Measurements from ENCODE around the gene GRIP2. TPM values are rescaled to one million over a fixed set of nuclear protein-coding genes. Genes with fewer than 3 reads are reported as not detected.
A peak's percentile ranks its signal among the peaks of the same experiment; 100 is the strongest.

Gene GRIP2
- total and polyA plus RNA-seq, 4 donors: 0.50 to 8.6 (median 1.9) TPM

- ATAC-seq (ENCODE audit: low FRiP score) (no peak), DNase-seq (peak; percentile 13 to 33)
- Histone ChIP-seq H3K36me3 (ENCODE audit: control insufficient read depth in 1 of 2, insufficient read depth in 2 of 2, low read length in 1 of 2) (no peaks in the 10 kb centered on the region), H3K27me3 (ENCODE audit: control insufficient read depth in 1 of 2, insufficient read depth in 2 of 2, low read length in 1 of 2) (peaks cover 0 to 2% of the 10 kb centered on the region in 2 donors), H3K27ac (ENCODE audit: low read depth in 1 of 2, low read length in 2 of 2) (no peak overlapping the region), H3K4me3 (ENCODE audit: low read length in 2 of 2) (no peak overlapping the region), H3K4me1 (ENCODE audit: control insufficient read depth in 1 of 2, insufficient read depth in 2 of 2, low read length in 2 of 2) (no peaks in the 10 kb centered on the region), H3K9me3 (ENCODE audit: control insufficient read depth, low read length) (no peaks in the 10 kb centered on the region)
- intact Hi-C loops (cut with DNase I): loop anchor here in 1 of 2 donors (5.0 kb wide), 3 partner anchors 284 to 649 kb away; no protein-coding TSS in a partner anchor
- 83 to 89% methylated on average over 9 of the region's 9 CpGs for WGBS, 2 donors
Measured at GRCh38 chr3:14546041-14546440, 5.9 kb upstream of the GRIP2 start.

- WGBS, 2 donors: 85 to 86% methylated on average over 5 of the region's 5 CpGs
- H3K36me3 ChIP-seq (ENCODE audit: control insufficient read depth in 1 of 2, insufficient read depth in 2 of 2, low read length in 1 of 2): no peaks in the 10 kb centered on the region
- H3K27ac ChIP-seq (ENCODE audit: low read depth in 1 of 2, low read length in 2 of 2): no peak overlapping the region
- no peaks in the 10 kb centered on the region for H3K9me3 ChIP-seq (ENCODE audit: control insufficient read depth, low read length)
- H3K27me3 ChIP-seq (ENCODE audit: control insufficient read depth in 1 of 2, insufficient read depth in 2 of 2, low read length in 1 of 2): no peaks in the 10 kb centered on the region
- no peak overlapping the region for H3K4me3 ChIP-seq (ENCODE audit: low read length in 2 of 2)
- ATAC-seq (ENCODE audit: low FRiP score): no peak
- H3K4me1 ChIP-seq (ENCODE audit: control insufficient read depth in 1 of 2, insufficient read depth in 2 of 2, low read length in 2 of 2): no peaks in the 10 kb centered on the region
- intact Hi-C loops (cut with DNase I): loop anchor here in 1 of 2 donors (5.0 kb wide), 3 partner anchors 283 to 648 kb away; no protein-coding TSS in a partner anchor
- DNase-seq: peak; percentile 6 to 52
Measured at GRCh38 chr3:14545251-14545635, 5.1 kb upstream of the GRIP2 start.

- H3K4me1 ChIP-seq (ENCODE audit: control insufficient read depth in 1 of 2, insufficient read depth in 2 of 2, low read length in 2 of 2): no peaks in the 10 kb centered on the region
- intact Hi-C loops (cut with DNase I): loop anchor here in 1 of 2 donors (5.0 kb wide), 3 partner anchors 282 to 647 kb away; no protein-coding TSS in a partner anchor
- ATAC-seq (ENCODE audit: low FRiP score): no peak
Measured at GRCh38 chr3:14544282-14545250, 4.4 kb upstream of the GRIP2 start.

GRCh38 chr3:14543446-14543845 lies 3.3 kb upstream of the GRIP2 start:
- intact Hi-C loops (cut with DNase I): no loop called here
- no peaks in the 10 kb centered on the region for H3K36me3 ChIP-seq (ENCODE audit: control insufficient read depth in 1 of 2, insufficient read depth in 2 of 2, low read length in 1 of 2)
- ATAC-seq (ENCODE audit: low FRiP score) (no peak), DNase-seq (peak in 1 of 2 donors; percentile 37)
- no peak overlapping the region for H3K4me3 ChIP-seq (ENCODE audit: low read length in 2 of 2)
- H3K4me1 ChIP-seq (ENCODE audit: control insufficient read depth in 1 of 2, insufficient read depth in 2 of 2, low read length in 2 of 2): no peaks in the 10 kb centered on the region
- H3K27me3 ChIP-seq (ENCODE audit: control insufficient read depth in 1 of 2, insufficient read depth in 2 of 2, low read length in 1 of 2): no peaks in the 10 kb centered on the region
- WGBS, 2 donors: 50 to 60% methylated on average over 4 of the region's 4 CpGs
- H3K9me3 ChIP-seq (ENCODE audit: control insufficient read depth, low read length): no peaks in the 10 kb centered on the region
- no peak overlapping the region for H3K27ac ChIP-seq (ENCODE audit: low read depth in 1 of 2, low read length in 2 of 2)

More at GRCh38 chr3:14544282-14545250, 4.4 kb upstream of the GRIP2 start:
- peak; percentile 32 to 40 for DNase-seq
- 94 to 96% methylated on average over 19 to 20 of the region's 20 CpGs for WGBS, 2 donors
- H3K27me3 ChIP-seq (ENCODE audit: control insufficient read depth in 1 of 2, insufficient read depth in 2 of 2, low read length in 1 of 2): no peaks in the 10 kb centered on the region
- H3K27ac ChIP-seq (ENCODE audit: low read depth in 1 of 2, low read length in 2 of 2): no peak overlapping the region
- no peaks in the 10 kb centered on the region for H3K9me3 ChIP-seq (ENCODE audit: control insufficient read depth, low read length)
- H3K4me3 ChIP-seq (ENCODE audit: low read length in 2 of 2): no peak overlapping the region
- H3K36me3 ChIP-seq (ENCODE audit: control insufficient read depth in 1 of 2, insufficient read depth in 2 of 2, low read length in 1 of 2): no peaks in the 10 kb centered on the region

- Histone ChIP-seq H3K9me3 (ENCODE audit: control insufficient read depth, low read length) (no peaks in the 10 kb centered on the region), H3K36me3 (ENCODE audit: control insufficient read depth in 1 of 2, insufficient read depth in 2 of 2, low read length in 1 of 2) (no peaks in the 10 kb centered on the region), H3K4me3 (ENCODE audit: low read length in 2 of 2) (no peak overlapping the region), H3K27me3 (ENCODE audit: control insufficient read depth in 1 of 2, insufficient read depth in 2 of 2, low read length in 1 of 2) (no peaks in the 10 kb centered on the region), H3K4me1 (ENCODE audit: control insufficient read depth in 1 of 2, insufficient read depth in 2 of 2, low read length in 2 of 2) (no peaks in the 10 kb centered on the region), H3K27ac (ENCODE audit: low read depth in 1 of 2, low read length in 2 of 2) (no peak overlapping the region)
- WGBS, 2 donors: 90 to 91% methylated on average over 3 of the region's 3 CpGs
- ATAC-seq (ENCODE audit: low FRiP score): no peak
- DNase-seq: no peak
- intact Hi-C loops (cut with DNase I): no loop called here
Measured at GRCh38 chr3:14542656-14543055, 2.5 kb upstream of the GRIP2 start.

GRCh38 chr3:14541646-14542045 lies 1.5 kb upstream of the GRIP2 start:
- Histone ChIP-seq H3K4me1 (ENCODE audit: control insufficient read depth in 1 of 2, insufficient read depth in 2 of 2, low read length in 2 of 2) (no peaks in the 10 kb centered on the region), H3K4me3 (ENCODE audit: low read length in 2 of 2) (no peak overlapping the region), H3K36me3 (ENCODE audit: control insufficient read depth in 1 of 2, insufficient read depth in 2 of 2, low read length in 1 of 2) (no peaks in the 10 kb centered on the region), H3K9me3 (ENCODE audit: control insufficient read depth, low read length) (no peaks in the 10 kb centered on the region), H3K27ac (ENCODE audit: low read depth in 1 of 2, low read length in 2 of 2) (no peak overlapping the region), H3K27me3 (ENCODE audit: control insufficient read depth in 1 of 2, insufficient read depth in 2 of 2, low read length in 1 of 2) (no peaks in the 10 kb centered on the region)
- intact Hi-C loops (cut with DNase I): no loop called here
- WGBS, 2 donors: 87 to 89% methylated on average over 6 to 9 of the region's 9 CpGs
- no peak for ATAC-seq (ENCODE audit: low FRiP score)
- DNase-seq: peak; percentile 19 to 27

- Histone ChIP-seq H3K27me3 (ENCODE audit: control insufficient read depth in 1 of 2, insufficient read depth in 2 of 2, low read length in 1 of 2) (no peaks in the 10 kb centered on the region), H3K4me1 (ENCODE audit: control insufficient read depth in 1 of 2, insufficient read depth in 2 of 2, low read length in 2 of 2) (no peaks in the 10 kb centered on the region), H3K27ac (ENCODE audit: low read depth in 1 of 2, low read length in 2 of 2) (no peak overlapping the region), H3K36me3 (ENCODE audit: control insufficient read depth in 1 of 2, insufficient read depth in 2 of 2, low read length in 1 of 2) (no peaks in the 10 kb centered on the region), H3K9me3 (ENCODE audit: control insufficient read depth, low read length) (no peaks in the 10 kb centered on the region), H3K4me3 (ENCODE audit: low read length in 2 of 2) (no peak overlapping the region)
- no peak for ATAC-seq (ENCODE audit: low FRiP score)
- DNase-seq: peak; percentile 33 to 34
- WGBS, 2 donors: 58 to 59% methylated on average over 6 of the region's 6 CpGs
- intact Hi-C loops (cut with DNase I): no loop called here
Measured at GRCh38 chr3:14540821-14541385, 761 bp upstream of the GRIP2 start.

- no peak overlapping the region for H3K27ac ChIP-seq (ENCODE audit: low read depth in 1 of 2, low read length in 2 of 2)
- H3K4me1 ChIP-seq (ENCODE audit: control insufficient read depth in 1 of 2, insufficient read depth in 2 of 2, low read length in 2 of 2): no peaks in the 10 kb centered on the region
- no peaks in the 10 kb centered on the region for H3K27me3 ChIP-seq (ENCODE audit: control insufficient read depth in 1 of 2, insufficient read depth in 2 of 2, low read length in 1 of 2)
- DNase-seq (peak; percentile 20 to 50), ATAC-seq (ENCODE audit: low FRiP score) (no peak)
- intact Hi-C loops (cut with DNase I): no loop called here
- H3K4me3 ChIP-seq (ENCODE audit: low read length in 2 of 2): no peak overlapping the region
- H3K9me3 ChIP-seq (ENCODE audit: control insufficient read depth, low read length): no peaks in the 10 kb centered on the region
- H3K36me3 ChIP-seq (ENCODE audit: control insufficient read depth in 1 of 2, insufficient read depth in 2 of 2, low read length in 1 of 2): no peaks in the 10 kb centered on the region
- WGBS, 2 donors: 41 to 71% methylated on average over 4 of the region's 4 CpGs
Measured at GRCh38 chr3:14539384-14539741, 779 bp downstream of the GRIP2 start.
